Measurements from ENCODE around the gene PRAMEF27. TPM values are rescaled to one million over a fixed set of nuclear protein-coding genes. Genes with fewer than 3 reads are reported as not detected.
"Not testable (repeated sequence)": the region's sequence is repeated elsewhere in the genome, so short reads cannot be mapped to it uniquely, and the experiment has no call there.

PRAMEF27 gene
- not detected for polyA plus RNA-seq (ENCODE audit: insufficient read length)

DNA sequence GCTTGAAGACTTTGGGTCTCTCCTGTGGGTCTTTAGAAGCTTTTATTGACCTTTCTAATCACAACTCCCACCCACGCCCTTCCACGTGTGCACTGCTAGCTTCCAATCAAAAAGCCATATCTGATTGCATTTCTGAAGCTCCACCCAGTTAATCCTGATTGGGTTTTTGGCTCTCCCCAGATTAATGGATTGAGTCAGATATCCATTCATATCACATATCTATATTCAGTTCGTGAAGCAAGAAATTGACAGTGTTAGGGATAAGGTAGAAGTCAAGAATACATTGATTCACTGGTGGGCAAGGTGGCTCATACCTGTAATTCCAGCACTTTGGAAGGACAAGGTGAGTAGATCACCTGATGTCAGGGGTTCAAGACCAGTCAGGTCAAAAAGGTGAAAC, at the start of gene PRAMEF27:
Gene PRAMEF27, minus strand, starts transcription at position 101 of the 400 bp plus-strand sequence. CDS start 2,916 bp downstream, outside the sequence.
- not testable (repeated sequence) for DNase-seq

GRCh38 chr1:13070474-13070873, 14.1 kb upstream of the PRAMEF27 start, which contains the start of gene PRAMEF25:
TSS of gene PRAMEF25 (plus strand) at chr1:13070774. CDS start at chr1:13073694, 2,920 bp downstream.
- not testable (repeated sequence) for DNase-seq

- not testable (repeated sequence) for DNase-seq
These were observed 36.5 kb downstream of the PRAMEF27 start for GRCh38 chr1:13019846-13020245.

DNA sequence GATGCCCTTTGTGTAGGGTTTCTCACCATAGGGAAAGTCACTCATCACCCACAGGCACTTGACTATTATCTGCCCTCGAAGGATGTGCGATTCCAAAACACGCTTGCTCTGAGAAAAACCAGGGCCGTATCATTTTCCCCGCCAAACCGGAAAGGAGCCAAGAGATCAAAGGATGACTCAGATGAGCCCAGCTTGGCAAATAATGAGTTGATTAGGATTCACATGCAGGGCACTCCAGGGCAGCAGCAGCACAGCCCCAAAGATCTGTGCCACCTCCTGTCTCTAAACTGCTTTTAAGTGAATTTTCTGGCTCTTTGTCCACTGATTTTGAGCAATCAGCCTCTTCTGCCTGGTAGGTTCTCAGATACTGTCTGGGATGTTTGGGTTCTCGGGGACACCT, 44.4 kb downstream of the PRAMEF27 start:
- not testable (repeated sequence) for DNase-seq

DNA sequence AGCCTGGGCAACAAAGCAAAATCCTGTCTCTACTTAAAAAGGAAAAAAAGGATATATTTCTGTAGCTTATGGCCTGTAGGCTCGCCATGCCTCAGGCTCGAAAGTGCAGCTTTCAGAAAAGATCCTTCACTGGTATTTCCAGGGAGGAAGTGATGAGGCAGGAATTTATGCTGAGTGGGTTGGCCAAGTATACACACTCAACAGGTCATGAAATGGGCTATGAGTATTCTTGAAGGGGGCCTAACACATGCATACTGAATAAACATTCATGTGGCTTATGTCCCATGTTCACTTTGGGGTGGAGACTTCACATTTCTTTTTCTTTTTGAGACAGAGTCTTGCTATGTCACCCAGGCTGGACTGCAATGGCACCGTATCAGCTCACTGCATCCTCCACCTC, 47.0 kb downstream of the PRAMEF27 start:
- DNase-seq: not testable (repeated sequence)

GRCh38 chr1:13005732-13006131, 50.6 kb downstream of the PRAMEF27 start:
- DNase-seq: not testable (repeated sequence)

Other genes with a start within 250 kb of the PRAMEF27 start
- not detected for gene PRAMEF11, start 225.2 kb downstream of the PRAMEF27 start, polyA plus RNA-seq (ENCODE audit: insufficient read length)
- gene HNRNPCL1, start 207.9 kb downstream of the PRAMEF27 start, polyA plus RNA-seq (ENCODE audit: insufficient read length): not detected
- not detected for gene PRAMEF2, start 199.5 kb downstream of the PRAMEF27 start, polyA plus RNA-seq (ENCODE audit: insufficient read length)
- not detected for gene PRAMEF4, start 170.4 kb downstream of the PRAMEF27 start, polyA plus RNA-seq (ENCODE audit: insufficient read length)
- gene PRAMEF10, start 158.3 kb downstream of the PRAMEF27 start, polyA plus RNA-seq (ENCODE audit: insufficient read length): not detected
- not detected for gene PRAMEF7, start 140.0 kb downstream of the PRAMEF27 start, polyA plus RNA-seq (ENCODE audit: insufficient read length)
- gene PRAMEF6, start 109.0 kb downstream of the PRAMEF27 start, polyA plus RNA-seq (ENCODE audit: insufficient read length): not detected
- not detected for gene HNRNPCL3, start 4.2 kb upstream of the PRAMEF27 start, polyA plus RNA-seq (ENCODE audit: insufficient read length)
- not detected for gene PRAMEF25, start 14.2 kb upstream of the PRAMEF27 start, polyA plus RNA-seq (ENCODE audit: insufficient read length)
- gene HNRNPCL2, start 60.3 kb upstream of the PRAMEF27 start, polyA plus RNA-seq (ENCODE audit: insufficient read length): 0.18 TPM
- not detected for gene PRAMEF26, start 99.4 kb upstream of the PRAMEF27 start, polyA plus RNA-seq (ENCODE audit: insufficient read length)
- not detected for gene HNRNPCL4, start 109.1 kb upstream of the PRAMEF27 start, polyA plus RNA-seq (ENCODE audit: insufficient read length)
- not detected for gene PRAMEF9, start 115.3 kb upstream of the PRAMEF27 start, polyA plus RNA-seq (ENCODE audit: insufficient read length)
- gene PRAMEF13, start 144.8 kb upstream of the PRAMEF27 start, polyA plus RNA-seq (ENCODE audit: insufficient read length): not detected
- gene PRAMEF18, start 169.6 kb upstream of the PRAMEF27 start, polyA plus RNA-seq (ENCODE audit: insufficient read length): not detected
- gene PRAMEF5, start 197.6 kb upstream of the PRAMEF27 start, polyA plus RNA-seq (ENCODE audit: insufficient read length): not detected
- not detected for gene PRAMEF8, start 228.6 kb upstream of the PRAMEF27 start, polyA plus RNA-seq (ENCODE audit: insufficient read length)
- not detected for gene PRAMEF33, start 247.0 kb upstream of the PRAMEF27 start, polyA plus RNA-seq (ENCODE audit: insufficient read length)